WTC11 (cell line): ENCODE data around the gene AMELY. TPM values are rescaled to one million over a fixed set of nuclear protein-coding genes. Genes with fewer than 3 reads are reported as not detected.

Source experiments
- ATAC-seq: fragments of 200-7000 bp; cut with Tn5 transposase; 2 replicates; pipeline ENCODE4 v1.10.0; 2021; ENCODE audit warnings: mild to moderate bottlenecking, moderate library complexity
- Bru-seq: library from RNA; stranded (reverse); fragments of 400-500 nt; gene quantifications from one replicate; lab custom pipeline; 2021; lab: Mats Ljungman, UMichigan
- CTCF ChIA-PET: fragments of 300-600 bp; sonication (Branson Sonifier 250); formaldehyde crosslinking; loops from one replicate; lab custom pipeline; 2021; ENCODE audit warnings: antibody characterized with exemption; lab: Charles Lee
- POLR2A ChIA-PET: fragments of 350-600 bp; sonication (Branson Sonifier 250); formaldehyde crosslinking; loops from one replicate; lab custom pipeline; 2021; ENCODE audit warnings: antibody characterized with exemption; lab: Charles Lee
- DNase-seq: peaks from one replicate; pipeline ENCODE4 v3.0.0; 2021; ENCODE audit warnings: low spot score
- H3K27ac Mint-ChIP-seq: 2 replicates; pipeline ENCODE4 v1.8.0; 2021; ENCODE audit warnings: mixed read lengths
- H3K27me3 Mint-ChIP-seq: 2 replicates; pipeline ENCODE4 v1.8.0; 2021; ENCODE audit warnings: low read depth, mild to moderate bottlenecking, moderate library complexity, mixed read lengths
- H3K36me3 Mint-ChIP-seq: 2 replicates; pipeline ENCODE4 v1.8.0; 2021; ENCODE audit warnings: mixed read lengths
- H3K4me1 Mint-ChIP-seq: 2 replicates; pipeline ENCODE4 v1.8.0; 2022; ENCODE audit warnings: mixed read lengths
- H3K4me3 Mint-ChIP-seq: 2 replicates; pipeline ENCODE4 v1.8.0; 2021; ENCODE audit warnings: mild to moderate bottlenecking, moderate library complexity, mixed read lengths
- H3K9me3 Mint-ChIP-seq: 2 replicates; pipeline ENCODE4 v1.8.0; 2021; ENCODE audit warnings: mixed read lengths
- CREB1 ChIP-seq: sonication (generic); formaldehyde crosslinking; IDR thresholded peaks from 2 replicates; pipeline ENCODE4 v1.8.0; 2023; ENCODE audit warnings: mild to moderate bottlenecking, missing genetic modification reagents
- GTF2I ChIP-seq: fragments of 250-450 bp; sonication (Bioruptor Pico); conservative IDR thresholded peaks from 2 replicates; pipeline ENCODE4 v1.4.0; 2021; ENCODE audit warnings: mild to moderate bottlenecking
- NFYB ChIP-seq: sonication (generic); formaldehyde crosslinking; conservative IDR thresholded peaks from 2 replicates; pipeline ENCODE4 v1.8.0; 2022; ENCODE audit warnings: low read depth, missing genetic modification reagents
- NR3C1 ChIP-seq: sonication (generic); formaldehyde crosslinking; conservative IDR thresholded peaks from 2 replicates; pipeline ENCODE4 v1.8.1; 2023; ENCODE audit warnings: low read depth, mild to moderate bottlenecking, missing genetic modification reagents
- OVOL2 ChIP-seq: fragments of 250-450 bp; sonication (Bioruptor Pico); IDR thresholded peaks from 2 replicates; pipeline ENCODE4 v1.9.0; 2021; ENCODE audit warnings: mild to moderate bottlenecking, borderline replicate concordance
- PRRX2 ChIP-seq: fragments of 250-450 bp; sonication (Bioruptor Pico); IDR thresholded peaks from 2 replicates; pipeline ENCODE4 v1.8.0; 2021; ENCODE audit warnings: mild to moderate bottlenecking
- SMAD4 ChIP-seq: sonication (generic); formaldehyde crosslinking; IDR thresholded peaks from 2 replicates; pipeline ENCODE4 v1.8.0; 2022; ENCODE audit warnings: mild to moderate bottlenecking, missing genetic modification reagents
- STAT6 ChIP-seq: sonication (generic); formaldehyde crosslinking; conservative IDR thresholded peaks from 2 replicates; pipeline ENCODE4 v1.8.1; 2023; ENCODE audit warnings: mild to moderate bottlenecking, low read depth, missing genetic modification reagents, moderate library complexity
- ZNF219 ChIP-seq: sonication (generic); formaldehyde crosslinking; IDR thresholded peaks from 2 replicates; pipeline ENCODE4 v1.8.0; 2023; ENCODE audit warnings: missing genetic modification reagents, mild to moderate bottlenecking, borderline replicate concordance
- ZNF263 ChIP-seq: sonication (generic); formaldehyde crosslinking; IDR thresholded peaks from 2 replicates; pipeline ENCODE4 v1.8.1; 2022; ENCODE audit warnings: low read depth, mild to moderate bottlenecking, moderate library complexity, missing genetic modification reagents
- ZNF425 ChIP-seq: fragments of 250-450 bp; sonication (Bioruptor Pico); conservative IDR thresholded peaks from 2 replicates; pipeline ENCODE4 v1.9.0; 2021; ENCODE audit warnings: mild to moderate bottlenecking
- ZSCAN18 ChIP-seq: fragments of 250-450 bp; sonication (Bioruptor Pico); IDR thresholded peaks from 2 replicates; pipeline ENCODE4 v2.1.2; 2022; ENCODE audit warnings: mild to moderate bottlenecking, moderate library complexity
- long read RNA-seq, 3 experiments: library from RNA in 1 of 3; library from capped mRNA in 1 of 3; library from polyadenylated mRNA in 1 of 3; unstranded in 2 of 3; stranded (forward) in 1 of 3; transcript quantifications; one replicate each; pipeline ENCODE4 v2.0.0, GENCODE V29; 2021
- total RNA-seq: library from RNA; stranded (reverse); gene quantifications from 3 replicates; pipeline ENCODE4 v1.2.3, GENCODE V29; 2021
- TF ChIP-seq, protein P1 (sequence below): sonication (generic); formaldehyde crosslinking; IDR thresholded peaks from 2 replicates; pipeline ENCODE4 v1.8.0; 2023; ENCODE audit warnings: missing genetic modification reagents
- TF ChIP-seq, protein P2 (sequence below): sonication (generic); formaldehyde crosslinking; IDR thresholded peaks from 2 replicates; pipeline ENCODE4 v1.8.1; 2023; ENCODE audit warnings: mild to moderate bottlenecking, missing genetic modification reagents
- TF ChIP-seq, protein P3 (sequence below): sonication (generic); formaldehyde crosslinking; IDR thresholded peaks from 2 replicates; pipeline ENCODE4 v1.8.1; 2023; ENCODE audit warnings: mild to moderate bottlenecking, missing genetic modification reagents, moderate library complexity
- TF ChIP-seq, protein P4 (sequence below): fragments of 250-450 bp; sonication (Bioruptor Pico); IDR thresholded peaks from 2 replicates; pipeline ENCODE4 v1.8.0; 2021; ENCODE audit warnings: mild to moderate bottlenecking

Gene AMELY, protein sequence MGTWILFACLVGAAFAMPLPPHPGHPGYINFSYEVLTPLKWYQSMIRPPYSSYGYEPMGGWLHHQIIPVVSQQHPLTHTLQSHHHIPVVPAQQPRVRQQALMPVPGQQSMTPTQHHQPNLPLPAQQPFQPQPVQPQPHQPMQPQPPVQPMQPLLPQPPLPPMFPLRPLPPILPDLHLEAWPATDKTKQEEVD
- total RNA-seq (not detected in 3 replicates), Bru-seq, nascent RNA (not detected)
- long read RNA-seq, experiment 1, result 0 reads
- long read RNA-seq, experiment 2, result 0 reads
- long read RNA-seq, experiment 3, result 0 reads

GRCh38 chrY:6911253-6911881, at the start of gene AMELY:
TSS of gene AMELY (minus strand) at chrY:6911752. CDS start at chrY:6872608, 39,144 bp downstream.
- CTCF ChIA-PET, result no interaction called here
- ATAC-seq (no peak), DNase-seq (no peak)

GRCh38 chrY:6949947-6950346, 38.4 kb upstream of the AMELY start:
- POLR2A ChIA-PET, result no interaction called here
- CTCF ChIA-PET, result no interaction called here
- Mint-ChIP-seq H3K4me3 (no peak overlapping the region), H3K9me3 (no peaks in the 10 kb centered on the region), H3K27ac (no peak overlapping the region), H3K36me3 (no peaks in the 10 kb centered on the region), H3K27me3 (no peaks in the 10 kb centered on the region), H3K4me1 (no peaks in the 10 kb centered on the region)
- no peak for DNase-seq
- no peak for ATAC-seq
- TF ChIP-seq PRRX2 (CRISPR knock-in tag) (no peak), ZNF425 (CRISPR knock-in tag) (no peak)
- TF ChIP-seq, protein P1, sequence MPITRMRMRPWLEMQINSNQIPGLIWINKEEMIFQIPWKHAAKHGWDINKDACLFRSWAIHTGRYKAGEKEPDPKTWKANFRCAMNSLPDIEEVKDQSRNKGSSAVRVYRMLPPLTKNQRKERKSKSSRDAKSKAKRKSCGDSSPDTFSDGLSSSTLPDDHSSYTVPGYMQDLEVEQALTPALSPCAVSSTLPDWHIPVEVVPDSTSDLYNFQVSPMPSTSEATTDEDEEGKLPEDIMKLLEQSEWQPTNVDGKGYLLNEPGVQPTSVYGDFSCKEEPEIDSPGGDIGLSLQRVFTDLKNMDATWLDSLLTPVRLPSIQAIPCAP, result no peak

More at GRCh38 chrY:6911253-6911881, at the start of gene AMELY:
- POLR2A ChIA-PET, result no interaction called here
- TF ChIP-seq OVOL2 (CRISPR knock-in tag), result no peak
- no peak for TF ChIP-seq STAT6 (CRISPR knock-in tag)
- TF ChIP-seq, protein P2, sequence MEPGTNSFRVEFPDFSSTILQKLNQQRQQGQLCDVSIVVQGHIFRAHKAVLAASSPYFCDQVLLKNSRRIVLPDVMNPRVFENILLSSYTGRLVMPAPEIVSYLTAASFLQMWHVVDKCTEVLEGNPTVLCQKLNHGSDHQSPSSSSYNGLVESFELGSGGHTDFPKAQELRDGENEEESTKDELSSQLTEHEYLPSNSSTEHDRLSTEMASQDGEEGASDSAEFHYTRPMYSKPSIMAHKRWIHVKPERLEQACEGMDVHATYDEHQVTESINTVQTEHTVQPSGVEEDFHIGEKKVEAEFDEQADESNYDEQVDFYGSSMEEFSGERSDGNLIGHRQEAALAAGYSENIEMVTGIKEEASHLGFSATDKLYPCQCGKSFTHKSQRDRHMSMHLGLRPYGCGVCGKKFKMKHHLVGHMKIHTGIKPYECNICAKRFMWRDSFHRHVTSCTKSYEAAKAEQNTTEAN (CRISPR knock-in tag), result no peak
- TF ChIP-seq, protein P1, result no peak
- TF ChIP-seq ZSCAN18 (CRISPR knock-in tag), result no peak
- no peaks in the 10 kb centered on the region for H3K27me3 Mint-ChIP-seq
- no peaks in the 10 kb centered on the region for H3K9me3 Mint-ChIP-seq
- H3K4me1 Mint-ChIP-seq, result no peaks in the 10 kb centered on the region
- H3K4me3 Mint-ChIP-seq, result no peak within 1 kb of the TSS
- H3K27ac Mint-ChIP-seq, result no peak within 1 kb of the TSS
- H3K36me3 Mint-ChIP-seq, result no peaks in the 10 kb centered on the region

DNA sequence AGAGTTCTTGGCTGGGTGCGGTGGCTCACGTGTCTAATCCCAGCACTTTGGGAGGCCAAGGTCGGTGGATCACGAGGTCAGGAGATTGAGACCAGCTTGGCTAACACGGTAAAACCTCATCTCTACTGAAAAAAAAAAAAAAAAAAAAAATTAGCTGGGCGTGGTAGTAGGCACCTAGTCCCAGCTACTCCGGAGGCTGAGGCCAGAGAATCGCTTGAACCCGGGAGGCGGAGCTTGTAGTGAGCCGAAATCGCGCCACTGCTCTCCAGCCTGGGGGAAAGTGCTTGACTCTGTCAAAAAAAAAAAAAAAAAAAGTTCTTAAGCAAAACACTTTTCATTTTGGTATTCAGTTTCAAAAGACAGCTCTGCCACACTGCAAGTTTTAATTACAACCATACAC, 36.8 kb upstream of the AMELY start:
- TF ChIP-seq, protein P3, sequence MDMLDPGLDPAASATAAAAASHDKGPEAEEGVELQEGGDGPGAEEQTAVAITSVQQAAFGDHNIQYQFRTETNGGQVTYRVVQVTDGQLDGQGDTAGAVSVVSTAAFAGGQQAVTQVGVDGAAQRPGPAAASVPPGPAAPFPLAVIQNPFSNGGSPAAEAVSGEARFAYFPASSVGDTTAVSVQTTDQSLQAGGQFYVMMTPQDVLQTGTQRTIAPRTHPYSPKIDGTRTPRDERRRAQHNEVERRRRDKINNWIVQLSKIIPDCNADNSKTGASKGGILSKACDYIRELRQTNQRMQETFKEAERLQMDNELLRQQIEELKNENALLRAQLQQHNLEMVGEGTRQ (CRISPR knock-in tag), result no peak
- no peak for TF ChIP-seq NR3C1
- TF ChIP-seq CREB1 (CRISPR knock-in tag), result no peak
- TF ChIP-seq, protein P4, sequence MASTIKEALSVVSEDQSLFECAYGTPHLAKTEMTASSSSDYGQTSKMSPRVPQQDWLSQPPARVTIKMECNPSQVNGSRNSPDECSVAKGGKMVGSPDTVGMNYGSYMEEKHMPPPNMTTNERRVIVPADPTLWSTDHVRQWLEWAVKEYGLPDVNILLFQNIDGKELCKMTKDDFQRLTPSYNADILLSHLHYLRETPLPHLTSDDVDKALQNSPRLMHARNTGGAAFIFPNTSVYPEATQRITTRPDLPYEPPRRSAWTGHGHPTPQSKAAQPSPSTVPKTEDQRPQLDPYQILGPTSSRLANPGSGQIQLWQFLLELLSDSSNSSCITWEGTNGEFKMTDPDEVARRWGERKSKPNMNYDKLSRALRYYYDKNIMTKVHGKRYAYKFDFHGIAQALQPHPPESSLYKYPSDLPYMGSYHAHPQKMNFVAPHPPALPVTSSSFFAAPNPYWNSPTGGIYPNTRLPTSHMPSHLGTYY (CRISPR knock-in tag), result no peak
- no peak for TF ChIP-seq ZNF263 (CRISPR knock-in tag)
- TF ChIP-seq GTF2I (CRISPR knock-in tag), result no peak
- no peak for TF ChIP-seq NFYB
- no peak for TF ChIP-seq SMAD4
- no peak for TF ChIP-seq ZNF219 (CRISPR knock-in tag)
- ChIA-PET CTCF (no interaction called here), POLR2A (no interaction called here)
- ATAC-seq (no peak), DNase-seq (no peak)
- Mint-ChIP-seq H3K4me3 (no peak overlapping the region), H3K4me1 (no peaks in the 10 kb centered on the region), H3K36me3 (no peaks in the 10 kb centered on the region), H3K27ac (no peak overlapping the region), H3K27me3 (no peaks in the 10 kb centered on the region), H3K9me3 (no peaks in the 10 kb centered on the region)
